HG03108 (cell line): ENCODE data around the gene KDM5B.
"Not testable (repeated sequence)": the region's sequence is repeated elsewhere in the genome, so short reads cannot be mapped to it uniquely, and the experiment has no call there.

Experiments used
- ATAC-seq: cut with Tn5 transposase; IDR thresholded peaks from one replicate; pipeline ENCODE4 v1.9.1; 2021; ENCODE audit warnings: moderate library complexity; ENCODE audit not compliant: unreplicated experiment

KDM5B gene

GRCh38 chr1:202807926-202808757 is at the start of gene KDM5B:
Gene KDM5B (minus strand): TSS chr1:202808421. CDS start chr1:202808305, 116 bp downstream.
- no peak for ATAC-seq

GRCh38 chr1:202857136-202857610 is 49.0 kb upstream of the KDM5B start:
- ATAC-seq = no peak

GRCh38 chr1:202856014-202856413 is 47.8 kb upstream of the KDM5B start:
- no peak for ATAC-seq

GRCh38 chr1:202854787-202855186 is 46.6 kb upstream of the KDM5B start:
- ATAC-seq = no peak

- no peak for ATAC-seq
These were observed 44.1 kb upstream of the KDM5B start for GRCh38 chr1:202852163-202852904.

GRCh38 chr1:202850593-202851362 is 42.6 kb upstream of the KDM5B start:
- ATAC-seq = no peak

- no peak for ATAC-seq
These were observed 39.9 kb upstream of the KDM5B start for GRCh38 chr1:202848191-202848542.

GRCh38 chr1:202844935-202845334 is 36.7 kb upstream of the KDM5B start:
- no peak for ATAC-seq

GRCh38 chr1:202844259-202844658 is 36.0 kb upstream of the KDM5B start:
- no peak for ATAC-seq

GRCh38 chr1:202843081-202843480 is 34.9 kb upstream of the KDM5B start:
- ATAC-seq = no peak

GRCh38 chr1:202837746-202838262 is 29.6 kb upstream of the KDM5B start:
- no peak for ATAC-seq

- ATAC-seq = no peak
These were observed 28.6 kb upstream of the KDM5B start for GRCh38 chr1:202836623-202837403.

GRCh38 chr1:202835548-202836072 is 27.4 kb upstream of the KDM5B start:
- ATAC-seq = no peak

GRCh38 chr1:202834771-202835547 is 26.7 kb upstream of the KDM5B start:
- ATAC-seq = no peak

- ATAC-seq = no peak
These were observed 23.7 kb upstream of the KDM5B start for GRCh38 chr1:202831906-202832305.

- not testable (repeated sequence) for ATAC-seq
These were observed 21.0 kb upstream of the KDM5B start for GRCh38 chr1:202829223-202829622.

GRCh38 chr1:202825748-202826147 is 17.5 kb upstream of the KDM5B start:
- no peak for ATAC-seq

GRCh38 chr1:202821467-202821866 is 13.2 kb upstream of the KDM5B start:
- ATAC-seq = no peak

GRCh38 chr1:202818819-202819218 is 10.6 kb upstream of the KDM5B start:
- no peak for ATAC-seq
